ENCODE results near the gene SLC2A8.

The SLC2A8 gene

GRCh38 chr9:127438394-127438793 is 41.4 kb downstream of the SLC2A8 start:
- no peak for TF ChIP-seq CTCF (IDR thresholded peaks at IDR 0.05; ENCODE audit: borderline replicate concordance, insufficient read depth, low read depth, low read length)
- no peak overlapping the region for H3K4me3 ChIP-seq (ENCODE audit: low read depth, low read length)

GRCh38 chr9:127444283-127444920 is 47.4 kb downstream of the SLC2A8 start:
- TF ChIP-seq CTCF (IDR thresholded peaks at IDR 0.05; ENCODE audit: borderline replicate concordance, insufficient read depth, low read depth, low read length), result no peak
- no peak overlapping the region for H3K4me3 ChIP-seq (ENCODE audit: low read depth, low read length)

- no peak overlapping the region for H3K4me3 ChIP-seq (ENCODE audit: low read depth, low read length)
- TF ChIP-seq CTCF (IDR thresholded peaks at IDR 0.05; ENCODE audit: borderline replicate concordance, insufficient read depth, low read depth, low read length), result no peak
Measured at GRCh38 chr9:127444921-127445850, 48.2 kb downstream of the SLC2A8 start.

- no peak for TF ChIP-seq CTCF (IDR thresholded peaks at IDR 0.05; ENCODE audit: borderline replicate concordance, insufficient read depth, low read depth, low read length)
- H3K4me3 ChIP-seq (ENCODE audit: low read depth, low read length), result no peak overlapping the region
Measured at GRCh38 chr9:127445851-127446712, 49.1 kb downstream of the SLC2A8 start.

GRCh38 chr9:127446713-127447415 is 49.9 kb downstream of the SLC2A8 start:
- no peak overlapping the region for H3K4me3 ChIP-seq (ENCODE audit: low read depth, low read length)
- no peak for TF ChIP-seq CTCF (IDR thresholded peaks at IDR 0.05; ENCODE audit: borderline replicate concordance, insufficient read depth, low read depth, low read length)

GRCh38 chr9:127447416-127448111 is 50.6 kb downstream of the SLC2A8 start:
- TF ChIP-seq CTCF (IDR thresholded peaks at IDR 0.05; ENCODE audit: borderline replicate concordance, insufficient read depth, low read depth, low read length), result no peak
- H3K4me3 ChIP-seq (ENCODE audit: low read depth, low read length), result no peak overlapping the region

Measured in GM12875 (cell line).